NCI-H82 treated with DMSO at 0.1 percent for 48 hours (cell line): ENCODE data around the gene RRBP1.

Experiments used
- DNase-seq: peaks from one replicate; lab custom pipeline; 2025; ENCODE audit not compliant: unreplicated experiment; lab: John Stamatoyannopoulos, UW

The RRBP1 gene

GRCh38 chr20:17683218-17684076, 1.4 kb upstream of the RRBP1 start:
- no peak for DNase-seq

GRCh38 chr20:17682889-17683198, 802 bp upstream of the RRBP1 start:
- no peak for DNase-seq

GRCh38 chr20:17681726-17682102, 328 bp downstream of the RRBP1 start:
- no peak for DNase-seq

DNA sequence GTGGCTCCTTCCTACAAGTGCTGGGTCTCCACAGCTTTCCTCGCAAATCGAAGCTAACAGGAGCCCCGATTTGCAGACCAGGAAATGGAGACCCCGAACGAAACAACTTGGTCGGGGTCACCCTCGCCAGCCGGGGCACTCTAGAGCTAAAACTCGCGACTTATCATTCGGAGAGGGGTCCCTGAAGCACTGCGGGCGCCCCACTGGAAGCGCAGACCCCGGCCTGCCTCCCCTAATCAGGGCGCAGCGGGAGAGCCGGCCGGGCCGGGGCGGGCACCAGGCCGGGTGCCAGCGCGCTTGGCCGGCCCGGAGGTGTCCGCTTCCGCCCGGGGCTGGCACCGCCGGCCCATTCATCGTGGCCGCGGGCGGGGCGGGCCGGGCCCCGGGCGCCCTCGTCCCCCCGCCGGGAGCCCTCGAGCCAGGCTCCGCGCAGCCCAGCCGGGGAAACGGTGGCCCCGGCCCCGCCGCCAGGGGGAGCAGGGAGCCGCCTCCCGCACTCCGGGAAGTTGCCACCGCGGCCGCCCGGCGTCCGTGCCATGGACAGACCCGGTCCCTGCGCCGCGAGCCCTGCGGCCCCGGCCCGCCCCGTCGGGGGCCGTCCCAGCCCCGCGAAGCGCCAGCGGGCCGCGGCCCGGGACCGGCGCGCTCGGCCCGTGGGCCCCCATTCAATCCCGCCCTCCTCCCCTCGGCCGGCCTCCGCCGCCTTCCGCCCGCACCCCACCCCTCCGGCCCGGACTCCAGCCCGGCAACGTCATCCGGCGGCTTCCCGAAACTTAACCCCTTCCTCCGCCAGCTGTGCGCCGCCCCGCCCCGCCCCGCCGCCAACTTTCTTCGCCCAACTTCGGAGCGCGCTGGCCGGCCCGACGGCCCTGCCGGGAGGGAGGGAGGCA, 961 bp downstream of the RRBP1 start:
- no peak for DNase-seq

- no peak for DNase-seq
These were observed 1.9 kb downstream of the RRBP1 start for GRCh38 chr20:17679941-17680835.

DNA sequence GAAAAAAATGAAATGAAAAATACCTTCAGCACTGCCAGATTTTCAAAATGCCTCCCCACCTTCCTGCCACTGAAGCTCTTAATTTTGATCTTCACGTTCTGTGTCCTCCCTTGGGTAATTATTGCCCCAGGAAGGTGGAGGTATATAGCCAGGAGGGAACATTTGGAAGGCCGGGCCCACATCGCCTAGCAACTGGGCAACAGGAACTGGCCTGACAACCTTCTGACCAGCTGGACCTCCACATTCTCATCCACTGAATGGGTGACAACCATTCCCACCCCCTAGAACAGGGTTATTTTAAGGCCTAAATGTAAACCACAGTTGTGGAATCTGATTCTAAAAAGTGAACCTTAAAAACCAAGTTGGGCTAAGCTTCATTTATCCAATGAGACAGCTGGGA, 3.2 kb downstream of the RRBP1 start:
- no peak for DNase-seq

- no peak for DNase-seq
These were observed 3.7 kb downstream of the RRBP1 start for GRCh38 chr20:17678295-17678694.

GRCh38 chr20:17676942-17677341, 5.1 kb downstream of the RRBP1 start:
- DNase-seq: no peak

GRCh38 chr20:17676378-17676759, 5.7 kb downstream of the RRBP1 start:
- no peak for DNase-seq

DNA sequence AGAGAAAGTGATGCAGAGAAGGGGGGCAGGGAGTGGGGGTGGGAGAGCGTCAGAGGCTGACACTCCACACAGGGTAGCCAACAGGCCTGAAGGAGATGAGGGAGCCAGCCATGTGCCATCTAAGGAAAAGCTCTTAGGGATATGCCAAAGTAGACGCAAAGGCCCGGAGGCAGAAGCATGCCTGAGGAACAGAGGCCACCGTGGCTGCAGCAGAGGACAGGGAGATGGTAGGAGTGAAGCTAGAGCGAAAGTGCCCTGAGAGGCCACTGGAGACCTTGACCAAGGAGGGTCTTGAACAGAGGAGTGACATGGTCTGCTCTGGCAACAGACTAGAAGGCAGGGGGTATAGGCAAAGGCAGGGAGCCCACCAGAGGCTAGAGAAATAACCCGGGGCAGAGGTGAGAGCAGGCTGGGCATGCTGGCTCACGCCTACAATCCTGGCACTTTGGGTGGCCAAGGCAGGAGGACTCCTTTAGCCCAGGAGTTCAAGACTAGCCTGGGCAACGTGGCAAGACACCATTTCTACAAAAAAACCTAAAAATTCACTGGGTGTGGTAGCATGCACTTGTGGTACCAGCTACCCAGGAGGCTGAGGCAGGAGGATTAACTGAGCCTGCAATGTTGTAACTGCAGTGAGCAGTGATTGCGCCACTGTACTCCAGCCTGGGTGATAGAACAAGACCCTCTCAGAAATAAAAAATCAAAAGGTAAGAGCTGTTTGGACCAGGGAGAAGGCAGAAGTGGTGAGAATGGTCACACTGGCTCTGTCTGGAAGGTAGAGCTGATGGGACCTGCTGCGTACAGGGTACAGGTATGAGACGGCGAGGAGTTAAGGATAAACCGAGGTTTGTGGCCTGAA, 6.3 kb downstream of the RRBP1 start:
- DNase-seq: no peak

DNA sequence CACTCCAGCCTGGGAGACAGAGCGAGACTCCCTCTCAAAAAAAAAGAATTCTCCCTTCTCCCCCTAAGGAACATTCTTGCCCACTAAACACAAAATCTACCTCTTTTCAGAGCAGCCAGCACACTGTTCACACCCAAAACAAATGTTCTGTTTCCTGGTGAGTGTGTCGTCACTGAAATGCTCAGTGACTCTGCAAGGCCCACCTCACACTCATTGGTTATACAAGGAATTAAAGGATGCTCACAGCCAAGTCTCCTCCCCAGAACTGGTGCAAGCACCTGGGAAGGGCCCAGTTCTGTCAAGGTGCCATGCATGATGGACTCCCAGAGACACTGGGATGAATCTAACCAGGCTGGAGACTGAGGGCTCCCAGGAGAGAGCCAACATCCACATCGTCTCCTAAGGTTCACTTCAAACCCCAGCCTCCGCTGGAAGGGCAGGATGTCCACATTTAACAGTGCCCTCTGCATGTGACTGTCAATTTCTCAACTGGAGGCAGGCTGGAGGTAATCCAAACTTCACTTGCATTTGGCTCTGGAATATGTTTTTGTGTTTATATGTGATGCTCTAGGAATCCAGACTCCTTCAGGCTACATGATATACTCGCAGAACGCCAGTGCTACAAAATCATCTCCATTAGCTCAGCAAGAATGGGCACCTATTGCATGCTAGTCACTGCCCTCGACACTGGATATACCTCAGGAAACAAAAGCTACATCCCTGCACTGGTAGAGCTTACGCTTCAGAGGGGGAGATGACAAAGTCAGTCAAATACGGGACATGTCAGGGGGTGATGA, 7.1 kb downstream of the RRBP1 start:
- no peak for DNase-seq

- no peak for DNase-seq
These were observed 9.0 kb downstream of the RRBP1 start for GRCh38 chr20:17673084-17673483.

GRCh38 chr20:17671565-17671964, 10.5 kb downstream of the RRBP1 start:
- DNase-seq: no peak

GRCh38 chr20:17671011-17671410, 11.0 kb downstream of the RRBP1 start:
- DNase-seq: no peak

- DNase-seq: no peak
These were observed 12.6 kb downstream of the RRBP1 start for GRCh38 chr20:17669306-17669931.

GRCh38 chr20:17668432-17668831, 13.6 kb downstream of the RRBP1 start:
- DNase-seq: no peak

DNA sequence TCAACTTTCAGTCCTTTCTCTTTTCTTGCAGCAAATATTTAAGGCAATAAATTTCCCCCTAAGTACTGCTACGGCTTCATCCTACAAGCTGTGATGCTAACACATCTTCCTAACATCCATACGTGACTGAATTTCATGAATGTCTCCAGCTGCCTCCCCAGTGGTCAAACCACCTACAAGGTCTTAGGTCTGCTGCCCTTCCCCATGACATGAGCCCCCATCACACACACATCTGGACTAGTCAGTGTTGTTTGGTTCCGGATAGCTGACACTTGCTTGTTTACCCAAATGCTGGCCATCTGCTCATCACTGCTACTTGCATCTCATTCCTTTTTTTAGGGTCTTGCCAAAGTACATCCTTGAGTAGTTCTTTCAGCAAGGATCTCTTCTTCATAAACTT, 14.6 kb downstream of the RRBP1 start:
- no peak for DNase-seq

DNA sequence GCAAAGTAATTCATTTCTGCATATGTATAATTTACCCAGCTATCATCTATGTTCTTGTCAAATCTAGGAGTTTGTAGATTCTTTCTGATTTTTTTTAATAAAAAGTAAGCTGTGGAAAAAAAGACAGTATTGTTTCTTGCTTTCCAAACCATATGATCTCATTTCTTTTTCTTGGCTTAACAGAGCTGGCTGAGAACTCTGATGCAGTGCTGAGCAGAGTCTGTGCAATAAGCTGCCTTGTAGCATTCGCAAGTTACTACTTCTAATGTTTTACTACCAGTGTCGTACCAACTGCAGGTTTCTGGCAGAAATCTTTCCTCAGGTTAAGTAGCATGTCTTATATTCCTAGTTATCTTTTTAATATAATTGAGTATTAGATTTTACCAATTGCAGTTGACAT, 15.6 kb downstream of the RRBP1 start:
- no peak for DNase-seq

- no peak for DNase-seq
These were observed 16.3 kb downstream of the RRBP1 start for GRCh38 chr20:17665756-17666155.
